ENCODE measurements around the gene ATOSB. TPM values are rescaled to one million over a fixed set of nuclear protein-coding genes. Genes with fewer than 3 reads are reported as not detected.

ATOSB gene
- polyA plus RNA-seq, 1 donor (not counting 4 experiments of a cell fraction or from before 2014, with no cell fraction given): 32.7 TPM

GRCh38 chr9:35054871-35055644, 60.6 kb downstream of the ATOSB start:
- DNase-seq (ENCODE audit: low read depth, low spot score) (no peak), FAIRE-seq (no peak)
- dilution Hi-C loops (cut with MboI; ENCODE audit: extremely low pct_ligation_motif_present, low sequenced_read_pairs): no loop called here
- Histone ChIP-seq H3K4me3 (ENCODE audit: control insufficient read depth in 2 of 3, extremely low read depth in 1 of 3, insufficient read depth in 2 of 3, low read depth in 1 of 3, low read length in 3 of 3) (no peak overlapping the region), H3K27me3 (ENCODE audit: control insufficient read depth, extremely low read depth, insufficient read depth, low read length) (no peaks in the 10 kb centered on the region), H4K20me1 (ENCODE audit: control insufficient read depth, extremely low read depth, insufficient read depth, low read length) (peaks cover 3% of the 10 kb centered on the region), H3K4me2 (ENCODE audit: control insufficient read depth, extremely low read depth, insufficient read depth, low read depth, low read length) (no peak overlapping the region), H3K27ac (ENCODE audit: control insufficient read depth, insufficient read depth, low read length) (no peak overlapping the region), H3K4me1 (ENCODE audit: control insufficient read depth, extremely low read depth, insufficient read depth, low read length) (no peaks in the 10 kb centered on the region), H2AFZ (ENCODE audit: control insufficient read depth, low read length) (no peak overlapping the region), H3K9me3 (ENCODE audit: control insufficient read depth, low read depth, low read length) (no peaks in the 10 kb centered on the region), H3K36me3 (ENCODE audit: control insufficient read depth in 2 of 2, extremely low read depth in 1 of 2, insufficient read depth in 2 of 2, low read length in 2 of 2) (peaks cover 38 to 39% of the 10 kb centered on the region in 2 experiments), H3K9me1 (ENCODE audit: control insufficient read depth, extremely low read depth, insufficient read depth, low read length) (no peaks in the 10 kb centered on the region), H3K9ac (ENCODE audit: control insufficient read depth, extremely low read depth, insufficient read depth, low read length) (no peak overlapping the region), H3K79me2 (ENCODE audit: control insufficient read depth, insufficient read depth, low read length) (no peaks in the 10 kb centered on the region)
- TF ChIP-seq, protein P1, sequence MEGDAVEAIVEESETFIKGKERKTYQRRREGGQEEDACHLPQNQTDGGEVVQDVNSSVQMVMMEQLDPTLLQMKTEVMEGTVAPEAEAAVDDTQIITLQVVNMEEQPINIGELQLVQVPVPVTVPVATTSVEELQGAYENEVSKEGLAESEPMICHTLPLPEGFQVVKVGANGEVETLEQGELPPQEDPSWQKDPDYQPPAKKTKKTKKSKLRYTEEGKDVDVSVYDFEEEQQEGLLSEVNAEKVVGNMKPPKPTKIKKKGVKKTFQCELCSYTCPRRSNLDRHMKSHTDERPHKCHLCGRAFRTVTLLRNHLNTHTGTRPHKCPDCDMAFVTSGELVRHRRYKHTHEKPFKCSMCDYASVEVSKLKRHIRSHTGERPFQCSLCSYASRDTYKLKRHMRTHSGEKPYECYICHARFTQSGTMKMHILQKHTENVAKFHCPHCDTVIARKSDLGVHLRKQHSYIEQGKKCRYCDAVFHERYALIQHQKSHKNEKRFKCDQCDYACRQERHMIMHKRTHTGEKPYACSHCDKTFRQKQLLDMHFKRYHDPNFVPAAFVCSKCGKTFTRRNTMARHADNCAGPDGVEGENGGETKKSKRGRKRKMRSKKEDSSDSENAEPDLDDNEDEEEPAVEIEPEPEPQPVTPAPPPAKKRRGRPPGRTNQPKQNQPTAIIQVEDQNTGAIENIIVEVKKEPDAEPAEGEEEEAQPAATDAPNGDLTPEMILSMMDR (optimal IDR thresholded peaks at IDR 0.05 in 1 of 3, IDR thresholded peaks at IDR 0.05 in 1 of 3, conservative IDR thresholded peaks at IDR 0.05 in 1 of 3; ENCODE audit: extremely low read depth in 1 of 3, insufficient read depth in 2 of 3, low read length in 3 of 3): no peak
- no peak for TF ChIP-seq EZH2 (IDR thresholded peaks at IDR 0.05; ENCODE audit: low read length)

DNA sequence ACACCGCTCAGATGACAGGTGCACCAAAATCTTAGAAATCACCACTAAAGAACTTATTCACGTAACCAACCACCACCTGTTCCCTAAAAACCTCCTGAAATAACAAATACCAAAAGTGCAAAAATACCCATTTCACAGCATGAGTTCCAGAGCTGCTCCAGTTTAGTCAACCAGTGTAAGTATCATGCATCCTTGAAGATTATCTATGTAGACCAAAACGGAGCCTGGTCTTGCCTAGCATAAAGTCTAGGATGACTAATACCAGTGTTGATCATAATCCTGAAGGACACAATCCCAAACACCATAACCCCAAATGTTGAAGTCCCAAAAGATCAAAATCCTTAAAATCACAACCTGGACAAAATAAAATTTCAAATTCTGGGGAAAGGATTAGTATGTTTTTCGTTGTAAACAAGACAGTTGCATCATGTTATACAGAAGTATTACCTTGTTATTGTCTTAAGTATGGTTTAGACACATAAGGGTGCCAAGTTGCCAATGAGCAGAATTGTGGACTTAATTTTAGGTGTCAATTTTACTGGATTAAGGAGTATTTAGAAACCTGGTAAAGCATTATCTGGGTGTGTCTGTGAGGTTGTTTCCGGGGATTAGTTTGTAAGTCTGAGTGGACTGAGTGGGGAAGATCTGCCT, 61.4 kb downstream of the ATOSB start:
- Histone ChIP-seq H3K4me3 (ENCODE audit: control insufficient read depth in 2 of 3, extremely low read depth in 1 of 3, insufficient read depth in 2 of 3, low read depth in 1 of 3, low read length in 3 of 3) (no peak overlapping the region), H3K79me2 (ENCODE audit: control insufficient read depth, insufficient read depth, low read length) (no peaks in the 10 kb centered on the region), H3K36me3 (ENCODE audit: control insufficient read depth in 2 of 2, extremely low read depth in 1 of 2, insufficient read depth in 2 of 2, low read length in 2 of 2) (peaks cover 33 to 41% of the 10 kb centered on the region in 2 experiments), H3K4me2 (ENCODE audit: control insufficient read depth, extremely low read depth, insufficient read depth, low read depth, low read length) (no peak overlapping the region), H2AFZ (ENCODE audit: control insufficient read depth, low read length) (no peak overlapping the region), H3K9ac (ENCODE audit: control insufficient read depth, extremely low read depth, insufficient read depth, low read length) (no peak overlapping the region), H3K27ac (ENCODE audit: control insufficient read depth, insufficient read depth, low read length) (no peak overlapping the region), H4K20me1 (ENCODE audit: control insufficient read depth, extremely low read depth, insufficient read depth, low read length) (peaks cover 3% of the 10 kb centered on the region), H3K27me3 (ENCODE audit: control insufficient read depth, extremely low read depth, insufficient read depth, low read length) (no peaks in the 10 kb centered on the region), H3K9me1 (ENCODE audit: control insufficient read depth, extremely low read depth, insufficient read depth, low read length) (no peaks in the 10 kb centered on the region), H3K4me1 (ENCODE audit: control insufficient read depth, extremely low read depth, insufficient read depth, low read length) (no peaks in the 10 kb centered on the region), H3K9me3 (ENCODE audit: control insufficient read depth, low read depth, low read length) (no peaks in the 10 kb centered on the region)
- no peak for FAIRE-seq
- DNase-seq (ENCODE audit: low read depth, low spot score): no peak
- TF ChIP-seq EZH2 (IDR thresholded peaks at IDR 0.05; ENCODE audit: low read length): no peak
- TF ChIP-seq, protein P1 (optimal IDR thresholded peaks at IDR 0.05 in 1 of 3, IDR thresholded peaks at IDR 0.05 in 1 of 3, conservative IDR thresholded peaks at IDR 0.05 in 1 of 3; ENCODE audit: extremely low read depth in 1 of 3, insufficient read depth in 2 of 3, low read length in 3 of 3): no peak
- dilution Hi-C loops (cut with MboI; ENCODE audit: extremely low pct_ligation_motif_present, low sequenced_read_pairs): no loop called here

Other genes starting within 250 kb of the ATOSB start
- gene PHF24, start 157.6 kb downstream of the ATOSB start, polyA plus RNA-seq: 0.04 to 0.09 TPM (median 0.04 TPM) in 3 replicates
- 2.4 to 3.9 TPM (median 2.7 TPM) in 3 replicates for gene DNAJB5, start 126.1 kb downstream of the ATOSB start, polyA plus RNA-seq
- 339 to 414 TPM (median 356 TPM) in 3 replicates for gene VCP, start 43.2 kb downstream of the ATOSB start, polyA plus RNA-seq
- gene FANCG, start 35.9 kb downstream of the ATOSB start, polyA plus RNA-seq: 9.4 to 14.6 TPM (median 14.5 TPM) in 3 replicates
- 18.6 to 27.0 TPM (median 20.7 TPM) in 3 replicates for gene PIGO, start 19.3 kb downstream of the ATOSB start, polyA plus RNA-seq
- 149 to 174 TPM (median 154 TPM) in 3 replicates for gene STOML2, start 12.7 kb downstream of the ATOSB start, polyA plus RNA-seq
- 9.3 to 10.9 TPM (median 9.8 TPM) in 3 replicates for gene UNC13B, start 46.1 kb upstream of the ATOSB start, polyA plus RNA-seq

All from keratinocyte (primary cell).